ENCODE results near the gene KDELR3.
"Not testable (repeated sequence)": the region's sequence is repeated elsewhere in the genome, so short reads cannot be mapped to it uniquely, and the experiment has no call there.

KDELR3 gene

DNA sequence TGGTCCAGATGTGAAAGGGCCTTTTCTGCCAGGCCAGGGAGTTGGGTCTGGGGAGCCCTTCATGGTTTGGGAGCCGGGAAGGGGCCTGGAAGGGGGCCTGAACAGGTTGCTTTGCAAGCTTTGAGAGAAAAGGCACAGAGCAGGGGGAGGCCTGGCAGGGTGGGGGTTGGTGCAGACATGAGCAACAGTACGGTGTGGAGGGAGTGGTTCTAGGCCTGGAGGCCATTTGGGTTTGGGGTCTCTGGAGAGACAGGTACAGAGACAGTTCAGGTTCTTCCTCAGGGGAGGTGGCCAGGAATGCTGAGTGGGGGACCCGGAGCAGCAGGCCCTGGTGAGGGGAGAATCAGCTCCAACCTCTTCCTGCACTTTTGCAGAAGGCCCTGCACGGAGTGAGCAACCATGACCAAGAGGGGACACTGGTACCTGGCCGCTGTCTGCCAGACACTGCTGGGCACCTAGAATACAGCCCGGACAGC lies 1.4 kb downstream of the KDELR3 start:
- H3K9me2 ChIP-seq (ENCODE audit: low read depth, low read length) = no peaks in the 10 kb centered on the region
- peaks cover 15% of the 10 kb centered on the region; the same call in 1 of the 2 replicates for H3K27me3 ChIP-seq (ENCODE audit: insufficient read depth, low read length)
- H3K4me1 ChIP-seq (ENCODE audit: insufficient read depth, low read length, severe bottlenecking) = no peaks in the 10 kb centered on the region
- no peak overlapping the region for H2AFZ ChIP-seq (ENCODE audit: low read length)
- no peaks in the 10 kb centered on the region for H3F3A ChIP-seq (ENCODE audit: insufficient read depth, low read length)
- H3K4me3 ChIP-seq (ENCODE audit: low read depth, low read length, poor library complexity, severe bottlenecking) = no peak overlapping the region
- H3K9me3 ChIP-seq (ENCODE audit: low read length) = no peaks in the 10 kb centered on the region
- H4K20me1 ChIP-seq (ENCODE audit: insufficient read depth, low read length) = no peaks in the 10 kb centered on the region
- no peak overlapping the region for H3K9ac ChIP-seq (ENCODE audit: low read length)
- no peak overlapping the region for H3K4me2 ChIP-seq (ENCODE audit: low read length)
- H3K79me2 ChIP-seq (ENCODE audit: insufficient read depth, low read length) = no peaks in the 10 kb centered on the region
- no peak for TF ChIP-seq EZH2 (IDR thresholded peaks at IDR 0.05; ENCODE audit: borderline replicate concordance, low read length)
- TF ChIP-seq, protein P1, sequence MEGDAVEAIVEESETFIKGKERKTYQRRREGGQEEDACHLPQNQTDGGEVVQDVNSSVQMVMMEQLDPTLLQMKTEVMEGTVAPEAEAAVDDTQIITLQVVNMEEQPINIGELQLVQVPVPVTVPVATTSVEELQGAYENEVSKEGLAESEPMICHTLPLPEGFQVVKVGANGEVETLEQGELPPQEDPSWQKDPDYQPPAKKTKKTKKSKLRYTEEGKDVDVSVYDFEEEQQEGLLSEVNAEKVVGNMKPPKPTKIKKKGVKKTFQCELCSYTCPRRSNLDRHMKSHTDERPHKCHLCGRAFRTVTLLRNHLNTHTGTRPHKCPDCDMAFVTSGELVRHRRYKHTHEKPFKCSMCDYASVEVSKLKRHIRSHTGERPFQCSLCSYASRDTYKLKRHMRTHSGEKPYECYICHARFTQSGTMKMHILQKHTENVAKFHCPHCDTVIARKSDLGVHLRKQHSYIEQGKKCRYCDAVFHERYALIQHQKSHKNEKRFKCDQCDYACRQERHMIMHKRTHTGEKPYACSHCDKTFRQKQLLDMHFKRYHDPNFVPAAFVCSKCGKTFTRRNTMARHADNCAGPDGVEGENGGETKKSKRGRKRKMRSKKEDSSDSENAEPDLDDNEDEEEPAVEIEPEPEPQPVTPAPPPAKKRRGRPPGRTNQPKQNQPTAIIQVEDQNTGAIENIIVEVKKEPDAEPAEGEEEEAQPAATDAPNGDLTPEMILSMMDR (IDR thresholded peaks at IDR 0.05; ENCODE audit: low read length) = no peak
- no peak overlapping the region for H3K27ac ChIP-seq (ENCODE audit: low read depth, low read length, poor library complexity, severe bottlenecking)
- no peaks in the 10 kb centered on the region for H3K36me3 ChIP-seq (ENCODE audit: insufficient read depth, low read length)

DNA sequence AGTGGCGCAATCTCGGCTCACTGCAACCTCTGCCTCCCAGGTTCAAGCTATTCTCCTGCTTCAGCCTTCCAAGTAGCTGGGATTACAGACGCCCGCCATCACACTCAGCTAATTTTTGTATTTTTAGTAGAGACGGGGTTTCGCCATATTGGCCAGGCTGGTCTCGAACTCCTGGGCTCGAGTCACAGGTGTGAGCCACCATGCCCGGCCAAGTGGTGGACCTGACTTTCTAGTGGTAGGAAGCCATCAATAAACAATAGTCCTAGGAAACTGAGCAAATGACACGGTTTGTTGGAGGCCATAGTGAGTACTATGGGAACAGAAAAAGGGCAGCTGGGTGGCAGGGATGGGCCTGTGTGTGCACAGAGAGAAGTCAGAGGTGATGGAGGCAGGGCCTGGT lies 2.3 kb downstream of the KDELR3 start:
- H3K4me2 ChIP-seq (ENCODE audit: low read length); H4K20me1 ChIP-seq (ENCODE audit: insufficient read depth, low read length); H3K4me3 ChIP-seq (ENCODE audit: low read depth, low read length, poor library complexity, severe bottlenecking); H3K36me3 ChIP-seq (ENCODE audit: insufficient read depth, low read length); H3K79me2 ChIP-seq (ENCODE audit: insufficient read depth, low read length); H3K9me2 ChIP-seq (ENCODE audit: low read depth, low read length); H3K9me3 ChIP-seq (ENCODE audit: low read length); H3K9ac ChIP-seq (ENCODE audit: low read length); H2AFZ ChIP-seq (ENCODE audit: low read length); H3K27ac ChIP-seq (ENCODE audit: low read depth, low read length, poor library complexity, severe bottlenecking); H3K4me1 ChIP-seq (ENCODE audit: insufficient read depth, low read length, severe bottlenecking); H3F3A ChIP-seq (ENCODE audit: insufficient read depth, low read length): not testable (repeated sequence)
- peaks cover 17% of the 10 kb centered on the region; the same call in 1 of the 2 replicates for H3K27me3 ChIP-seq (ENCODE audit: insufficient read depth, low read length)

DNA sequence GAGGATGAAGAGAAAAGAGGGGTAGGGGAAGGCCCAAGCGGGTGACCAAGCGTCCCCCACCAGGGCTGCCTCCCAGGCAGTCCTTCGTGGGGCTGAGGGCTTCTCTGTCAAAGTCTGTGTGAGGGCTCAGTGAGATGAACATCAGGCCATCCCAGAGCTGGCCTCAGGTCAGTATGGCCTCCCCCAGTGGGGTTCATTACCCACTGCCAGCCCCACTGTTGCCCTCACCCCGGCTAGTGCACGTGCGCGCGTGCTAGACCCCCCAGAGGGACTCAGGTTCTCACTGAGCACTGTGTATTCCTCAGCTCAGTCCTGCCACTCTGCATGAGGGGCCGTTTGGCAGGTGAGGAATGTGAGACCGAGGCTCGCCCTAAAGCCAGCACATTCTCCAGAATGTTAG lies 3.3 kb downstream of the KDELR3 start:
- Histone ChIP-seq H3F3A (ENCODE audit: insufficient read depth, low read length) (no peaks in the 10 kb centered on the region), H3K4me2 (ENCODE audit: low read length) (no peak overlapping the region), H3K9ac (ENCODE audit: low read length) (no peak overlapping the region), H3K79me2 (ENCODE audit: insufficient read depth, low read length) (no peaks in the 10 kb centered on the region), H3K4me1 (ENCODE audit: insufficient read depth, low read length, severe bottlenecking) (no peaks in the 10 kb centered on the region), H2AFZ (ENCODE audit: low read length) (no peak overlapping the region), H4K20me1 (ENCODE audit: insufficient read depth, low read length) (no peaks in the 10 kb centered on the region), H3K27ac (ENCODE audit: low read depth, low read length, poor library complexity, severe bottlenecking) (no peak overlapping the region), H3K4me3 (ENCODE audit: low read depth, low read length, poor library complexity, severe bottlenecking) (no peak overlapping the region), H3K36me3 (ENCODE audit: insufficient read depth, low read length) (no peaks in the 10 kb centered on the region), H3K9me2 (ENCODE audit: low read depth, low read length) (no peaks in the 10 kb centered on the region), H3K9me3 (ENCODE audit: low read length) (no peaks in the 10 kb centered on the region), H3K27me3 (ENCODE audit: insufficient read depth, low read length) (peaks cover 8% of the 10 kb centered on the region; the same call in 1 of the 2 replicates)
- TF ChIP-seq EZH2 (IDR thresholded peaks at IDR 0.05; ENCODE audit: borderline replicate concordance, low read length) = no peak
- TF ChIP-seq, protein P1 (IDR thresholded peaks at IDR 0.05; ENCODE audit: low read length) = no peak

DNA sequence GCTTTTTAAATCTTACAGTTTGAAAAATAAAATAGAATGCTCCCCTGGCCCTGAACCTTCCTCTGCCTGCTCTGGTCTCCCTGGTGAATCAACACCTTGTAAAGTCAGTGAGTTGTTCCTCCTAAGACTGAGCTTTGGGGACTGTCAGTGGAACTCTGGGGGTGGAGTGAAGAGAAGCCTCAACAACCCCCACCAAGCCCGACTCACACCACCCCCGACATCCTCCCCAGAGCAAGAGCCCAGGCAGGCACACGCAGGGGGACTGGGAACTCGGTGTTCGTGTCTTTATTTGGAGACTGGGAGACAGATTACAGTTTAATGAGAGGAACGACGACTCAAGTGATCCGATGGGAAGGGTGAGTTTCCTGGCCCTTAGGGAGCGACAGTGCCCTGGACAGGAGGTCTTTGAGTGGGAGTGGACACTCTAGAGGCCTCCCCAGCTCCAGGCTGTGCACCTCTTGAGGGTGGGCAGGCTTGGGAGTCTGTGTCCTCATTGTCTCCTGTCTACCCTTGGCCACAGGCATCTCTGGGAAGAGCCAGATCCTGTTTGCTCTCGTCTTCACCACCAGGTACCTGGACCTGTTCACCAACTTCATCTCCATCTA lies 6.2 kb downstream of the KDELR3 start:
- no peak overlapping the region for H3K4me3 ChIP-seq (ENCODE audit: low read depth, low read length, poor library complexity, severe bottlenecking)
- H3K27ac ChIP-seq (ENCODE audit: low read depth, low read length, poor library complexity, severe bottlenecking) = no peak overlapping the region
- no peak overlapping the region for H2AFZ ChIP-seq (ENCODE audit: low read length)
- no peaks in the 10 kb centered on the region for H4K20me1 ChIP-seq (ENCODE audit: insufficient read depth, low read length)
- H3F3A ChIP-seq (ENCODE audit: insufficient read depth, low read length) = no peaks in the 10 kb centered on the region
- H3K79me2 ChIP-seq (ENCODE audit: insufficient read depth, low read length) = no peaks in the 10 kb centered on the region
- H3K4me1 ChIP-seq (ENCODE audit: insufficient read depth, low read length, severe bottlenecking) = no peaks in the 10 kb centered on the region
- TF ChIP-seq, protein P1 (IDR thresholded peaks at IDR 0.05; ENCODE audit: low read length) = no peak
- TF ChIP-seq EZH2 (IDR thresholded peaks at IDR 0.05; ENCODE audit: borderline replicate concordance, low read length) = no peak
- H3K9ac ChIP-seq (ENCODE audit: low read length) = no peak overlapping the region
- H3K27me3 ChIP-seq (ENCODE audit: insufficient read depth, low read length) = peaks cover 8% of the 10 kb centered on the region; the same call in 1 of the 2 replicates
- peaks cover 2% of the 10 kb centered on the region; the same call in 1 of the 2 replicates for H3K36me3 ChIP-seq (ENCODE audit: insufficient read depth, low read length)
- no peaks in the 10 kb centered on the region for H3K9me2 ChIP-seq (ENCODE audit: low read depth, low read length)
- H3K9me3 ChIP-seq (ENCODE audit: low read length) = no peaks in the 10 kb centered on the region
- no peak overlapping the region for H3K4me2 ChIP-seq (ENCODE audit: low read length)

Data from OCI-LY1 (cell line).